ENCODE results near the gene LAPTM4A. TPM values are rescaled to one million over a fixed set of nuclear protein-coding genes. Genes with fewer than 3 reads are reported as not detected.
"Not testable (repeated sequence)": the region's sequence is repeated elsewhere in the genome, so short reads cannot be mapped to it uniquely, and the experiment has no call there.

Gene LAPTM4A
- total RNA-seq, 2 donors from 2014 or later = 285 to 291 TPM

DNA sequence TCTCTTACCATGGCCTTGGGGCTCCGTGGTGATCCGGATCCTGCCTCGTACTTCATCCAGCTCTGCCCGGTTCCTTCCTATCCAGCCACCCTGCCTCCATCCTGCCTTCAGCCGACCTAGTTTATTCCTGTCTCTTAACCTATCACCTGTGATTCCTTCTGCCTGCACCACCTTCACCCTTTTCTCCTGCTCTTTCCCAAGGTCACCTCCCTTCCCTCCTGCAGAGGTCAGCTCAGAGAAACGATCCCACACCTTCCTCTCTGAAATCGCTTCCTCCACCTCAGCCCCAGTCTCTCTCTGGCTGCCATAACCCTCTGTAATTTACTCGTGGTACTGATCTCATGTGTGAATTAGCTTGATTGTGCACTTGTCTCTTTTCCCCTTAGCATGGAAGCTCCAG, 23.5 kb upstream of the LAPTM4A start:
- Mint-ChIP-seq H3K4me3 (no peak overlapping the region), H3K27ac (no peak overlapping the region), H3K4me1 (peaks cover 30% of the 10 kb centered on the region), H3K9me3 (peaks cover 9% of the 10 kb centered on the region), H3K36me3 (ENCODE audit: low read depth) (no peaks in the 10 kb centered on the region), H3K27me3 (ENCODE audit: insufficient read depth) (peaks cover 2% of the 10 kb centered on the region)
- Histone ChIP-seq H3K27ac (ENCODE audit: low read depth, low read length) (no peak overlapping the region), H3K27me3 (ENCODE audit: control insufficient read depth, insufficient read depth, low read length, poor library complexity, severe bottlenecking) (no peaks in the 10 kb centered on the region), H3K36me3 (ENCODE audit: control insufficient read depth, insufficient read depth, low read length) (no peaks in the 10 kb centered on the region), H3K9ac (ENCODE audit: extremely low read depth, low read length, poor library complexity, severe bottlenecking) (no peak overlapping the region), H3K9me3 (ENCODE audit: control insufficient read depth, low read length) (peaks cover 13% of the 10 kb centered on the region), H3K4me3 (ENCODE audit: low read length) (no peak overlapping the region), H3K4me1 (ENCODE audit: control insufficient read depth, insufficient read depth, low read length) (peaks cover 12% of the 10 kb centered on the region)
- TF ChIP-seq, protein P1, sequence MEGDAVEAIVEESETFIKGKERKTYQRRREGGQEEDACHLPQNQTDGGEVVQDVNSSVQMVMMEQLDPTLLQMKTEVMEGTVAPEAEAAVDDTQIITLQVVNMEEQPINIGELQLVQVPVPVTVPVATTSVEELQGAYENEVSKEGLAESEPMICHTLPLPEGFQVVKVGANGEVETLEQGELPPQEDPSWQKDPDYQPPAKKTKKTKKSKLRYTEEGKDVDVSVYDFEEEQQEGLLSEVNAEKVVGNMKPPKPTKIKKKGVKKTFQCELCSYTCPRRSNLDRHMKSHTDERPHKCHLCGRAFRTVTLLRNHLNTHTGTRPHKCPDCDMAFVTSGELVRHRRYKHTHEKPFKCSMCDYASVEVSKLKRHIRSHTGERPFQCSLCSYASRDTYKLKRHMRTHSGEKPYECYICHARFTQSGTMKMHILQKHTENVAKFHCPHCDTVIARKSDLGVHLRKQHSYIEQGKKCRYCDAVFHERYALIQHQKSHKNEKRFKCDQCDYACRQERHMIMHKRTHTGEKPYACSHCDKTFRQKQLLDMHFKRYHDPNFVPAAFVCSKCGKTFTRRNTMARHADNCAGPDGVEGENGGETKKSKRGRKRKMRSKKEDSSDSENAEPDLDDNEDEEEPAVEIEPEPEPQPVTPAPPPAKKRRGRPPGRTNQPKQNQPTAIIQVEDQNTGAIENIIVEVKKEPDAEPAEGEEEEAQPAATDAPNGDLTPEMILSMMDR (conservative IDR thresholded peaks at IDR 0.05) = no peak
- 86% methylated on average over 7 to 8 of the region's 8 CpGs for WGBS, 2 experiments (ENCODE audit: insufficient coverage in 1 of 2, insufficient read length in 1 of 2)
- no peak for DNase-seq

DNA sequence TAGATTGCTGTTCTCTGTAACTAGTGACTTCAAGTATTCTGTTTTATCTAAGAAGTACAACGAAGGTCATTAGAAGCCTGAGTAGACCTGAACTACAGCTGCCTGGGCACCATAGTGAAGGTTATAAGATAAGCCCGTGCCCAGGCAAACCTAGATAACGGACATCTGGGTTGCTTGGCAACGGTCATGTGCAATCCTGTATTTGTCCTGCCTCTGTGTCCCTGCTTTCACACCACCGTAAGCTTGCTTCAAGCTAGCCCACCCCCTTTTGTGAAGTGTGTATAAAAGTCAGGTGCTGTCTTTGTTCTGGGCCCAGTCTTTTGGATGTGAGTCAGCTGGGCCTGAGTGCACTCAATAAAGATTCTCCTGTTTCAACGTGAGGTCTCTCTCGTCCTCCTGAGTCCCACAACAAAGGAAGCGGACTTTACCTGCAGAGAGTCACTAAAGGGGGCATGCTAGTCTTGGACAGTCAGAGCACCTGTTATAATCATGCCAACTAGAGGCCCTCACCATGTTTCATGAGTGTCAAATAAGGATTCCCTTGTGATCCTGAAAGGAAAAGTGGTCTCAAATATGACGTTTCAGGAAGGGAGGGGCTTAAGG, 22.7 kb upstream of the LAPTM4A start:
- H3K4me3 Mint-ChIP-seq; H3K4me3 ChIP-seq (ENCODE audit: low read length); H3K27ac Mint-ChIP-seq; H3K27me3 Mint-ChIP-seq (ENCODE audit: insufficient read depth); H3K9ac ChIP-seq (ENCODE audit: extremely low read depth, low read length, poor library complexity, severe bottlenecking); DNase-seq; H3K27ac ChIP-seq (ENCODE audit: low read depth, low read length); H3K36me3 ChIP-seq (ENCODE audit: control insufficient read depth, insufficient read depth, low read length); H3K27me3 ChIP-seq (ENCODE audit: control insufficient read depth, insufficient read depth, low read length, poor library complexity, severe bottlenecking); H3K36me3 Mint-ChIP-seq (ENCODE audit: low read depth); H3K9me3 Mint-ChIP-seq: not testable (repeated sequence)
- peaks cover 13% of the 10 kb centered on the region for H3K9me3 ChIP-seq (ENCODE audit: control insufficient read depth, low read length)
- 80 to 85% methylated on average over 7 to 9 of the region's 9 CpGs for WGBS, 2 experiments (ENCODE audit: insufficient coverage in 1 of 2, insufficient read length in 1 of 2)
- peaks cover 12% of the 10 kb centered on the region for H3K4me1 ChIP-seq (ENCODE audit: control insufficient read depth, insufficient read depth, low read length)
- peaks cover 29% of the 10 kb centered on the region for H3K4me1 Mint-ChIP-seq

DNA sequence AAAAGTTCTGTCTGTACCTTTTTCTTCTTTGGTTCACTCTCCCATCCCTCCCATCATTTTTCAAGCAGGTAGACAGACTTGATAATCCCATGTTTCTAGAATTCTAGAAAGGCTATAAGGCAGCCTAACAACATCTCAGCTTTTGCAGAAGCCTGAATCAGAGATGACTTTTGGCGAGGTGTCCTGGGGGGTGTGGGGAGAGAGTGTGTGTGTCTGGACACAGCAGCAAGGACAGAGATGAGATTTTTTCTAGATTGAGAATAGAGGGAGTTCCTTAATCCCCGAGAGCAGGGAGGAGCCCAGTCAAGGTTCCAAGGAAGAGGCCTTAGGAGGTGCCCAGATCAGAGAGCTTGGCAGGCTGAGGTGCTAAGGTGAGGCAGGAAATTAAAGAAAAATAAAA, 22.0 kb upstream of the LAPTM4A start:
- Histone ChIP-seq H3K9me3 (ENCODE audit: control insufficient read depth, low read length) (peaks cover 13% of the 10 kb centered on the region), H3K27me3 (ENCODE audit: control insufficient read depth, insufficient read depth, low read length, poor library complexity, severe bottlenecking) (no peaks in the 10 kb centered on the region), H3K27ac (ENCODE audit: low read depth, low read length) (no peak overlapping the region), H3K4me1 (ENCODE audit: control insufficient read depth, insufficient read depth, low read length) (peaks cover 9% of the 10 kb centered on the region), H3K4me3 (ENCODE audit: low read length) (no peak overlapping the region), H3K36me3 (ENCODE audit: control insufficient read depth, insufficient read depth, low read length) (no peaks in the 10 kb centered on the region), H3K9ac (ENCODE audit: extremely low read depth, low read length, poor library complexity, severe bottlenecking) (no peak overlapping the region)
- no peak for DNase-seq
- H3K4me1 Mint-ChIP-seq = peaks cover 25% of the 10 kb centered on the region
- H3K36me3 Mint-ChIP-seq (ENCODE audit: low read depth) = no peaks in the 10 kb centered on the region
- H3K4me3 Mint-ChIP-seq = no peak overlapping the region
- TF ChIP-seq, protein P1 (conservative IDR thresholded peaks at IDR 0.05) = no peak
- H3K27me3 Mint-ChIP-seq (ENCODE audit: insufficient read depth) = peaks cover 2% of the 10 kb centered on the region
- peaks cover 9% of the 10 kb centered on the region for H3K9me3 Mint-ChIP-seq
- H3K27ac Mint-ChIP-seq = no peak overlapping the region
- WGBS, 2 experiments (ENCODE audit: insufficient coverage in 1 of 2, insufficient read length in 1 of 2) = 90 to 96% methylated on average over 2 of the region's 2 CpGs

Data from endodermal cell (in vitro differentiated cells).